LNCAP (cell line): ENCODE results near the gene NUDT7.

Experiments used
- CTCF ChIP-seq: fragments of 450-650 bp; IDR thresholded peaks from 2 replicates; pipeline ENCODE4 v1.5.1; 2017; ENCODE audit warnings: mild to moderate bottlenecking

The NUDT7 gene

GRCh38 chr16:77781091-77781490 lies 58.8 kb downstream of the NUDT7 start:
- no peak for TF ChIP-seq CTCF

- 0 out of 2 replicates have a peak, but pooled peaks have one; percentile 7 for TF ChIP-seq CTCF
Measured at GRCh38 chr16:77782694-77783093, 60.4 kb downstream of the NUDT7 start.

GRCh38 chr16:77784441-77785372 lies 62.4 kb downstream of the NUDT7 start:
- peak; percentile 45 for TF ChIP-seq CTCF

- TF ChIP-seq CTCF: no peak
Measured at GRCh38 chr16:77785373-77785764, 63.1 kb downstream of the NUDT7 start.

GRCh38 chr16:77786186-77786847 lies 64.0 kb downstream of the NUDT7 start:
- no peak for TF ChIP-seq CTCF

- no peak for TF ChIP-seq CTCF
Measured at GRCh38 chr16:77787452-77787851, 65.1 kb downstream of the NUDT7 start.

GRCh38 chr16:77788181-77789084 lies 66.1 kb downstream of the NUDT7 start, which contains the start of gene VAT1L:
VAT1L (plus strand) TSS chr16:77788564; CDS start chr16:77788683, 119 bp downstream.
- TF ChIP-seq CTCF: no peak
